OCI-LY7 (cell line): ENCODE measurements around the gene PPM1L.

Experiments
- CTCF ChIP-seq: fragments of 200-600 bp; sonication (generic); conservative IDR thresholded peaks from 2 replicates; pipeline ENCODE4 v1.5.1; 2014; ENCODE audit warnings: mild to moderate bottlenecking, antibody characterized with exemption, low read length, moderate library complexity, mixed read lengths
- EZH2phosphoT487 ChIP-seq: fragments of 200-600 bp; sonication (generic); IDR thresholded peaks from 2 replicates; pipeline ENCODE4 v1.6.1; 2018; ENCODE audit warnings: low read depth, borderline replicate concordance, mild to moderate bottlenecking, mixed run types, antibody characterized with exemption, low read length, moderate library complexity, mixed read lengths

DNA sequence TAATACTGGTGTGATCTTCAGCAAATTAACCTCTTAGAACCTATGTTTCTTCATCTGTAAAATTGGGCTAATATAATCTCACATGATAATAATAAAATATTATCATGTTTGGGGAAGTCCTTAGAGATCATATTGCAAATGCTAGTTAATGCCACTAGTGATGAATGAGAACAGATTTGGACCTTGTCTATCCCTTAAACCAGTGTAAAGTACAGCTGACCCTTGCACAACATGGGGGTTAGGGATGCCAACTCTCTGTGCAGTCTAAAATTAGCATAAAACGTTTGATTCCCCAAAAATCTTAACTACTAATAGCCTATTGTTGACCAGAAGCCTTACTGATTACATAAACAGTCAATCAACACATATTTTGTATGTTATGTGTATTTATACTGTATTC is 207.9 kb downstream of the PPM1L start:
- TF ChIP-seq CTCF, result no peak
- TF ChIP-seq EZH2phosphoT487, result no peak
